DOHH2 (cell line): ENCODE results near the gene GSG1L.

Source experiments
- EZH2phosphoT487 ChIP-seq: fragments of 200-600 bp; sonication (generic); IDR thresholded peaks from 2 replicates; pipeline ENCODE4 v1.6.1; 2017; ENCODE audit warnings: borderline replicate concordance, mild to moderate bottlenecking, antibody characterized with exemption, low read length, moderate library complexity, mixed read lengths
- TF ChIP-seq, protein P1 (sequence below): fragments of 200-600 bp; sonication (generic); IDR thresholded peaks from one replicate; pipeline ENCODE4 v1.5.1; 2014; ENCODE audit warnings: antibody characterized with exemption, mild to moderate bottlenecking, low read depth, low read length; ENCODE audit not compliant: poor library complexity, severe bottlenecking

DNA sequence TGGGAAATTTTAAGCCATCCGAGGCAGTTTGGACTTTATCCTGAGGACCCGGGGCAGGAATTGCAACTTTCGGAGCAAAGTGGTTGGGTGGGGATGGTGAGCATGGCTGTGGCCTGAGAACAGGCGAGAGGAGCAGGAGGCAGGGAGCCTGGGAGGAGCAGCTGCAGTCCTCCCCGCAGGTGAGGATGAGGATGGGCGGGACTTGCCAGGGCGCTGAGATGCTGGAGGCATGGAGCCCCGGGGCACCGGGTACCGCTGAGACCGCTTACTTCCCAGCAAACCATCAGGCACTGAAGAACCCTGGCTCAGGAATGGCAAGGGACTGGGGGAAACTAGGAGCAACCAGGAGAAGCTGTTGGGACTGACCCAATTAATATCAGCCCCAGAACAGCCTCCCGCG lies 210.8 kb downstream of the GSG1L start:
- TF ChIP-seq, protein P1, sequence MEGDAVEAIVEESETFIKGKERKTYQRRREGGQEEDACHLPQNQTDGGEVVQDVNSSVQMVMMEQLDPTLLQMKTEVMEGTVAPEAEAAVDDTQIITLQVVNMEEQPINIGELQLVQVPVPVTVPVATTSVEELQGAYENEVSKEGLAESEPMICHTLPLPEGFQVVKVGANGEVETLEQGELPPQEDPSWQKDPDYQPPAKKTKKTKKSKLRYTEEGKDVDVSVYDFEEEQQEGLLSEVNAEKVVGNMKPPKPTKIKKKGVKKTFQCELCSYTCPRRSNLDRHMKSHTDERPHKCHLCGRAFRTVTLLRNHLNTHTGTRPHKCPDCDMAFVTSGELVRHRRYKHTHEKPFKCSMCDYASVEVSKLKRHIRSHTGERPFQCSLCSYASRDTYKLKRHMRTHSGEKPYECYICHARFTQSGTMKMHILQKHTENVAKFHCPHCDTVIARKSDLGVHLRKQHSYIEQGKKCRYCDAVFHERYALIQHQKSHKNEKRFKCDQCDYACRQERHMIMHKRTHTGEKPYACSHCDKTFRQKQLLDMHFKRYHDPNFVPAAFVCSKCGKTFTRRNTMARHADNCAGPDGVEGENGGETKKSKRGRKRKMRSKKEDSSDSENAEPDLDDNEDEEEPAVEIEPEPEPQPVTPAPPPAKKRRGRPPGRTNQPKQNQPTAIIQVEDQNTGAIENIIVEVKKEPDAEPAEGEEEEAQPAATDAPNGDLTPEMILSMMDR, result no peak
- TF ChIP-seq EZH2phosphoT487, result no peak
